Ectodermal cell (in vitro differentiated cells): Measurements from ENCODE around the gene ITPA.
"Not testable (repeated sequence)": the region's sequence is repeated elsewhere in the genome, so short reads cannot be mapped to it uniquely, and the experiment has no call there.

Experiments
- H3K27ac ChIP-seq: 2 replicates; pipeline ENCODE4 v1.7.0; 2013; ENCODE audit warnings: mild to moderate bottlenecking, low read depth, low read length; ENCODE audit not compliant: insufficient read depth, poor library complexity, severe bottlenecking
- H3K27me3 ChIP-seq: 2 replicates; pipeline ENCODE4 v1.7.0; 2013; ENCODE audit warnings: mild to moderate bottlenecking, low read length; ENCODE audit not compliant: insufficient read depth, control insufficient read depth, poor library complexity, severe bottlenecking
- H3K36me3 ChIP-seq: one replicate; pipeline ENCODE4 v1.7.0; 2013; ENCODE audit warnings: low read length; ENCODE audit not compliant: control insufficient read depth, insufficient read depth
- H3K4me1 ChIP-seq: one replicate; pipeline ENCODE4 v1.7.0; 2013; ENCODE audit warnings: low read length; ENCODE audit not compliant: control insufficient read depth, insufficient read depth
- H3K4me3 ChIP-seq: 2 replicates; pipeline ENCODE4 v1.7.0; 2013; ENCODE audit warnings: low read depth, low read length, control low read depth; ENCODE audit not compliant: insufficient read depth
- H3K9me3 ChIP-seq: 2 replicates; pipeline ENCODE4 v1.7.0; 2013; ENCODE audit warnings: mild to moderate bottlenecking, low read length, moderate library complexity; ENCODE audit not compliant: control insufficient read depth
- WGBS, 2 experiments: methylation state at CpG; one replicate each; pipeline ENCODE4 v1.1.7; 2013; ENCODE audit warnings: missing lambda C conversion rate in 2 of 2; 5-methylcytosine and 5-hydroxymethylcytosine counted together

The ITPA gene

GRCh38 chr20:3202965-3203314 is 6.4 kb upstream of the ITPA start:
- peaks cover 5% of the 10 kb centered on the region for H3K4me1 ChIP-seq
- H3K27me3 ChIP-seq: no peaks in the 10 kb centered on the region
- no peaks in the 10 kb centered on the region for H3K9me3 ChIP-seq
- H3K36me3 ChIP-seq: peaks cover 12% of the 10 kb centered on the region
- H3K27ac ChIP-seq: no peak overlapping the region
- H3K4me3 ChIP-seq: no peak overlapping the region
- WGBS, 2 experiments: 64 to 66% methylated on average over 9 of the region's 9 CpGs

GRCh38 chr20:3203315-3204123 is 5.8 kb upstream of the ITPA start:
- no peak overlapping the region for H3K27ac ChIP-seq
- H3K4me1 ChIP-seq: peaks cover 10% of the 10 kb centered on the region
- 21% methylated on average over 31 of the region's 31 CpGs for WGBS, 2 experiments
- H3K4me3 ChIP-seq: peak overlapping the region; percentile 95
- no peaks in the 10 kb centered on the region for H3K9me3 ChIP-seq
- H3K27me3 ChIP-seq: no peaks in the 10 kb centered on the region
- peaks cover 12% of the 10 kb centered on the region for H3K36me3 ChIP-seq

GRCh38 chr20:3204124-3204794 is 5.0 kb upstream of the ITPA start, which contains the start of gene DDRGK1:
TSS of gene DDRGK1 (minus strand) at chr20:3204682. CDS start at chr20:3204627, 55 bp downstream.
- peak within 1 kb of the TSS; percentile 81 for H3K27ac ChIP-seq
- WGBS, 2 experiments: 0 to 1% methylated on average over 48 of the region's 48 CpGs

GRCh38 chr20:3208786-3209256 is 477 bp upstream of the ITPA start:
- peaks cover 4% of the 10 kb centered on the region for H3K36me3 ChIP-seq
- 2 to 3% methylated on average over 10 of the region's 10 CpGs for WGBS, 2 experiments

More at GRCh38 chr20:3204124-3204794, 5.0 kb upstream of the ITPA start, which contains the start of gene DDRGK1:
- peaks cover 11% of the 10 kb centered on the region for H3K4me1 ChIP-seq
- H3K4me3 ChIP-seq: peak within 1 kb of the TSS; percentile 95
- H3K27me3 ChIP-seq: no peaks in the 10 kb centered on the region
- H3K9me3 ChIP-seq: no peaks in the 10 kb centered on the region
- H3K36me3 ChIP-seq: peaks cover 12% of the 10 kb centered on the region

GRCh38 chr20:3209946-3210317 is 634 bp downstream of the ITPA start:
- peaks cover 5% of the 10 kb centered on the region for H3K36me3 ChIP-seq

More at GRCh38 chr20:3208786-3209256, 477 bp upstream of the ITPA start:
- no peak overlapping the region for H3K27ac ChIP-seq
- no peaks in the 10 kb centered on the region for H3K9me3 ChIP-seq
- peak overlapping the region; percentile 45 for H3K4me3 ChIP-seq
- no peaks in the 10 kb centered on the region for H3K27me3 ChIP-seq
- H3K4me1 ChIP-seq: peaks cover 5% of the 10 kb centered on the region

GRCh38 chr20:3210346-3210745 is 1.0 kb downstream of the ITPA start:
- Histone ChIP-seq H3K36me3 (peaks cover 8% of the 10 kb centered on the region), H3K4me1 (peaks cover 5% of the 10 kb centered on the region)

More at GRCh38 chr20:3209946-3210317, 634 bp downstream of the ITPA start:
- WGBS, 2 experiments: 7 to 8% methylated on average over 10 of the region's 10 CpGs
- no peaks in the 10 kb centered on the region for H3K27me3 ChIP-seq
- no peak overlapping the region for H3K27ac ChIP-seq
- peaks cover 5% of the 10 kb centered on the region for H3K4me1 ChIP-seq
- peak overlapping the region; percentile 45 for H3K4me3 ChIP-seq
- no peaks in the 10 kb centered on the region for H3K9me3 ChIP-seq

GRCh38 chr20:3213226-3213625 is 3.9 kb downstream of the ITPA start:
- no peak overlapping the region for H3K4me3 ChIP-seq
- no peak overlapping the region for H3K27ac ChIP-seq
- WGBS, 2 experiments: 93 to 96% methylated on average over 7 of the region's 7 CpGs
- H3K27me3 ChIP-seq: no peaks in the 10 kb centered on the region
- peaks cover 12% of the 10 kb centered on the region for H3K36me3 ChIP-seq
- peaks cover 4% of the 10 kb centered on the region for H3K4me1 ChIP-seq
- H3K9me3 ChIP-seq: no peaks in the 10 kb centered on the region

More at GRCh38 chr20:3210346-3210745, 1.0 kb downstream of the ITPA start:
- 78 to 90% methylated on average over 2 of the region's 2 CpGs for WGBS, 2 experiments
- no peak overlapping the region for H3K27ac ChIP-seq
- no peaks in the 10 kb centered on the region for H3K27me3 ChIP-seq
- H3K9me3 ChIP-seq: no peaks in the 10 kb centered on the region
- H3K4me3 ChIP-seq: peak overlapping the region; percentile 45

- H3K36me3 ChIP-seq: peaks cover 17% of the 10 kb centered on the region
- not testable (repeated sequence) for H3K4me1 ChIP-seq, H3K4me3 ChIP-seq, H3K27me3 ChIP-seq, H3K9me3 ChIP-seq, H3K27ac ChIP-seq
- WGBS, 2 experiments: 91 to 96% methylated on average over 7 of the region's 7 CpGs
Observed at GRCh38 chr20:3215359-3215917, 6.1 kb downstream of the ITPA start.

GRCh38 chr20:3218307-3218988 is 9.2 kb downstream of the ITPA start:
- no peak overlapping the region for H3K4me3 ChIP-seq
- H3K27me3 ChIP-seq: no peaks in the 10 kb centered on the region
- no peaks in the 10 kb centered on the region for H3K9me3 ChIP-seq
- H3K27ac ChIP-seq: no peak overlapping the region
- no peaks in the 10 kb centered on the region for H3K4me1 ChIP-seq
- peaks cover 22% of the 10 kb centered on the region for H3K36me3 ChIP-seq
- 25 to 28% methylated on average over 29 to 30 of the region's 30 CpGs for WGBS, 2 experiments
